H1 (cell line): ENCODE results near the gene CEP78.

Experiments used
- GABPA ChIP-seq: IDR thresholded peaks from 2 replicates; pipeline ENCODE4 v1.6.1; 2011; ENCODE audit warnings: mild to moderate bottlenecking, low read length, moderate library complexity, borderline replicate concordance; ENCODE audit not compliant: insufficient read depth
- JUN ChIP-seq: IDR thresholded peaks from 2 replicates; pipeline ENCODE4 v1.6.1; 2011; ENCODE audit warnings: low read depth, mild to moderate bottlenecking, improper control_type of control experiment, low read length
- SP2 ChIP-seq: IDR thresholded peaks from 2 replicates; pipeline ENCODE4 v1.6.1; 2012; ENCODE audit warnings: mild to moderate bottlenecking, low read length, inconsistent platforms
- TAF1 ChIP-seq: IDR thresholded peaks from 2 replicates; pipeline ENCODE4 v1.6.1; 2011; ENCODE audit warnings: mild to moderate bottlenecking, low read depth, low read length
- TCF12 ChIP-seq: IDR thresholded peaks from 2 replicates; pipeline ENCODE4 v1.6.1; 2011; ENCODE audit warnings: low read depth, mild to moderate bottlenecking, low read length
- TF ChIP-seq, protein P1 (sequence below): IDR thresholded peaks from 2 replicates; pipeline ENCODE4 v1.6.1; 2012; ENCODE audit warnings: inconsistent platforms
- TF ChIP-seq, protein P2 (sequence below), 3 experiments: IDR thresholded peaks; 1 replicate in 2 of 3; 2 replicates in 1 of 3; pipeline versions ENCODE4 v1.5.1 to v1.6.1; 2011; ENCODE audit warnings: low read length in 3 of 3, mild to moderate bottlenecking in 3 of 3, inconsistent platforms in 2 of 3, low read depth in 1 of 3, moderate library complexity in 1 of 3; ENCODE audit not compliant: insufficient read depth in 1 of 3; ENCODE audit errors: control extremely low read depth in 1 of 3

DNA sequence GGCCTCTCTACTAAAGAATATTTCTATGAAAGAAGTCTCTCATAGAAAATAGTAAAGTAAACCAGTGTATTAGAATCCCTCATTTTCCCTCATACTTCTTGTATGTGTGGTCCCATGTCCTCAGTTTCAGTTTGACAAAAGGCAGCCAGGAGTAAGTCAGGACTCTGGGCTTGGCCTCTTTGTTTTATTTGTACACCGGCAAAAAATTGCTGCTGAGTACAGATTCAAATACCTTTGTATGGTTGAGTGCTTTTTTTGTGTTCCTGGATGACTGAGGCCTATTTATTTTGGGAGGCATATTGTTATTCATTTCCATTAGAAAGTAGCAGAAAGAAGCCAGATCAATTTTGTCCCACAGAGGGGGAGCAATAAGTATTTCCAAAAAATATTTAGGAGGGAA lies 47.3 kb upstream of the CEP78 start:
- no peak for TF ChIP-seq GABPA
- no peak for TF ChIP-seq JUN
- TF ChIP-seq, protein P1, sequence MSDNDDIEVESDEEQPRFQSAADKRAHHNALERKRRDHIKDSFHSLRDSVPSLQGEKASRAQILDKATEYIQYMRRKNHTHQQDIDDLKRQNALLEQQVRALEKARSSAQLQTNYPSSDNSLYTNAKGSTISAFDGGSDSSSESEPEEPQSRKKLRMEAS: no peak
- no peak for TF ChIP-seq TAF1
- no peak for TF ChIP-seq TCF12
- TF ChIP-seq, protein P2, sequence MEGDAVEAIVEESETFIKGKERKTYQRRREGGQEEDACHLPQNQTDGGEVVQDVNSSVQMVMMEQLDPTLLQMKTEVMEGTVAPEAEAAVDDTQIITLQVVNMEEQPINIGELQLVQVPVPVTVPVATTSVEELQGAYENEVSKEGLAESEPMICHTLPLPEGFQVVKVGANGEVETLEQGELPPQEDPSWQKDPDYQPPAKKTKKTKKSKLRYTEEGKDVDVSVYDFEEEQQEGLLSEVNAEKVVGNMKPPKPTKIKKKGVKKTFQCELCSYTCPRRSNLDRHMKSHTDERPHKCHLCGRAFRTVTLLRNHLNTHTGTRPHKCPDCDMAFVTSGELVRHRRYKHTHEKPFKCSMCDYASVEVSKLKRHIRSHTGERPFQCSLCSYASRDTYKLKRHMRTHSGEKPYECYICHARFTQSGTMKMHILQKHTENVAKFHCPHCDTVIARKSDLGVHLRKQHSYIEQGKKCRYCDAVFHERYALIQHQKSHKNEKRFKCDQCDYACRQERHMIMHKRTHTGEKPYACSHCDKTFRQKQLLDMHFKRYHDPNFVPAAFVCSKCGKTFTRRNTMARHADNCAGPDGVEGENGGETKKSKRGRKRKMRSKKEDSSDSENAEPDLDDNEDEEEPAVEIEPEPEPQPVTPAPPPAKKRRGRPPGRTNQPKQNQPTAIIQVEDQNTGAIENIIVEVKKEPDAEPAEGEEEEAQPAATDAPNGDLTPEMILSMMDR (IDR thresholded peaks at IDR 0.05; ENCODE audit: control extremely low read depth in 1 of 3, insufficient read depth in 1 of 3, low read depth in 1 of 3, low read length in 3 of 3): no peak
- TF ChIP-seq SP2: no peak
